A549 (cell line): ENCODE data around the gene MMS19.

Experiments
- CTCF ChIP-seq: fragments of >200 bp; sonication (Bioruptor Twin); formaldehyde crosslinking; IDR thresholded peaks from 3 replicates; pipeline ENCODE4 v1.5.1; 2016
- JUN ChIP-seq, 2 experiments: fragments of >200 bp; sonication (Bioruptor Twin); formaldehyde crosslinking; IDR thresholded peaks; 2 replicates in 1 of 2; 3 replicates in 1 of 2; pipeline ENCODE4 v1.6.1; 2016 to 2017
- POLR2A ChIP-seq: IDR thresholded peaks from 2 replicates; pipeline ENCODE4 v1.6.1; 2012; ENCODE audit warnings: mild to moderate bottlenecking, low read length

GRCh38 chr10:97462309-97462708 is 35.9 kb downstream of the MMS19 start:
- TF ChIP-seq POLR2A: no peak
- TF ChIP-seq CTCF: no peak
- TF ChIP-seq JUN (IDR thresholded peaks at IDR 0.05): no peak
